ENCODE measurements around the gene FXYD6.

DNA sequence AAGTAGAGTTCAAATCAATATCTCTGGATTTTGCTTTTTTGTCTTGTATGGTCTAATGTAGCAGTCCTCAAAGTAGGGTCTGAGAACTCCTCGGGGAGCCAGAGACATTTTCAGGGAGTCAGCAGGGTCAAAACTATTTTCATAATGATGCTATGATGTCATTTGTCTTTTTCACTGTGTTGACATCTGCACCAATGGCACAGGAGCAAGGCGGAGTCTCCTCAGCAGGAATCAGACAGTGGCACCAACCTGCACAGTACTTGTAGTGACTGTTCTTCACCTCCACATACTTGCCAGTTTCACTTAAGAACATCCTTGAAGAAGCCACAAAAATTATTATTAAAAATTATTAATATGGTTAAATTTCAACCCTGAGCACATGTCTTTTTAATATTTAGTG is 14.9 kb upstream of the FXYD6 start:
- TF ChIP-seq, protein P1, sequence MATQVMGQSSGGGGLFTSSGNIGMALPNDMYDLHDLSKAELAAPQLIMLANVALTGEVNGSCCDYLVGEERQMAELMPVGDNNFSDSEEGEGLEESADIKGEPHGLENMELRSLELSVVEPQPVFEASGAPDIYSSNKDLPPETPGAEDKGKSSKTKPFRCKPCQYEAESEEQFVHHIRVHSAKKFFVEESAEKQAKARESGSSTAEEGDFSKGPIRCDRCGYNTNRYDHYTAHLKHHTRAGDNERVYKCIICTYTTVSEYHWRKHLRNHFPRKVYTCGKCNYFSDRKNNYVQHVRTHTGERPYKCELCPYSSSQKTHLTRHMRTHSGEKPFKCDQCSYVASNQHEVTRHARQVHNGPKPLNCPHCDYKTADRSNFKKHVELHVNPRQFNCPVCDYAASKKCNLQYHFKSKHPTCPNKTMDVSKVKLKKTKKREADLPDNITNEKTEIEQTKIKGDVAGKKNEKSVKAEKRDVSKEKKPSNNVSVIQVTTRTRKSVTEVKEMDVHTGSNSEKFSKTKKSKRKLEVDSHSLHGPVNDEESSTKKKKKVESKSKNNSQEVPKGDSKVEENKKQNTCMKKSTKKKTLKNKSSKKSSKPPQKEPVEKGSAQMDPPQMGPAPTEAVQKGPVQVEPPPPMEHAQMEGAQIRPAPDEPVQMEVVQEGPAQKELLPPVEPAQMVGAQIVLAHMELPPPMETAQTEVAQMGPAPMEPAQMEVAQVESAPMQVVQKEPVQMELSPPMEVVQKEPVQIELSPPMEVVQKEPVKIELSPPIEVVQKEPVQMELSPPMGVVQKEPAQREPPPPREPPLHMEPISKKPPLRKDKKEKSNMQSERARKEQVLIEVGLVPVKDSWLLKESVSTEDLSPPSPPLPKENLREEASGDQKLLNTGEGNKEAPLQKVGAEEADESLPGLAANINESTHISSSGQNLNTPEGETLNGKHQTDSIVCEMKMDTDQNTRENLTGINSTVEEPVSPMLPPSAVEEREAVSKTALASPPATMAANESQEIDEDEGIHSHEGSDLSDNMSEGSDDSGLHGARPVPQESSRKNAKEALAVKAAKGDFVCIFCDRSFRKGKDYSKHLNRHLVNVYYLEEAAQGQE (IDR thresholded peaks at IDR 0.05; ENCODE audit: insufficient read depth in 1 of 2, low read depth in 2 of 2, low read length in 2 of 2), result no peak
- TF ChIP-seq POLR2AphosphoS5 (IDR thresholded peaks at IDR 0.05; ENCODE audit: low read depth, low read length) (no peak), TAF1 (IDR thresholded peaks at IDR 0.05; ENCODE audit: borderline replicate concordance, insufficient read depth, low read length) (no peak), SIN3A (IDR thresholded peaks at IDR 0.05; ENCODE audit: borderline replicate concordance, insufficient read depth, low read length) (no peak)
